Measurements from ENCODE around the gene WIZ.

The WIZ gene

GRCh38 chr19:15463861-15464371 lies 14.2 kb upstream of the WIZ start:
- Histone ChIP-seq H2BK5ac (ENCODE audit: low read depth, low read length, poor library complexity, severe bottlenecking) (no peak overlapping the region), H3K4me3 (ENCODE audit: insufficient read depth in 1 of 2, low read depth in 1 of 2, low read length in 2 of 2) (no peak overlapping the region), H2AK5ac (ENCODE audit: low read length, severe bottlenecking) (no peak overlapping the region), H3K4ac (ENCODE audit: low read depth in 1 of 2, low read length in 2 of 2) (no peak overlapping the region), H4K91ac (ENCODE audit: low read length) (no peak overlapping the region), H3K4me2 (ENCODE audit: low read length, poor library complexity, severe bottlenecking) (no peak overlapping the region), H2BK120ac (ENCODE audit: low read depth, low read length) (no peak overlapping the region), H4K8ac (ENCODE audit: low read length) (no peak overlapping the region), H3K9ac (ENCODE audit: low read length) (no peak overlapping the region), H2AFZ (ENCODE audit: low read depth, low read length) (no peak overlapping the region), H3K27ac (ENCODE audit: low read length, poor library complexity, severe bottlenecking) (no peak overlapping the region), H3K27me3 (ENCODE audit: control insufficient read depth in 1 of 2, insufficient read depth in 1 of 2, low read length in 2 of 2) (peaks cover 10 to 52% of the 10 kb centered on the region in 2 experiments), H3K79me1 (replicated peaks; ENCODE audit: low read length, poor library complexity, severe bottlenecking) (no peaks in the 10 kb centered on the region), H3K9me3 (ENCODE audit: control insufficient read depth, low read length) (no peaks in the 10 kb centered on the region), H2BK12ac (ENCODE audit: low read length in 2 of 2) (no peak overlapping the region), H3K18ac (ENCODE audit: low read depth in 1 of 2, low read length in 2 of 2) (no peak overlapping the region), H3K36me3 (ENCODE audit: control insufficient read depth in 1 of 2, insufficient read depth in 2 of 2, low read depth in 1 of 2, low read length in 2 of 2) (no peaks in the 10 kb centered on the region), H2BK15ac (ENCODE audit: low read depth, poor library complexity, severe bottlenecking) (no peak overlapping the region), H3K4me1 (ENCODE audit: control insufficient read depth, insufficient read depth, low read depth, low read length) (no peaks in the 10 kb centered on the region), H3K23ac (ENCODE audit: low read length in 2 of 2) (no peak overlapping the region), H3K14ac (ENCODE audit: low read length in 2 of 2) (no peak overlapping the region)
- 75% methylated on average over 16 of the region's 25 CpGs for WGBS
- DNase-seq, result no peak

- H3K18ac ChIP-seq (ENCODE audit: low read depth in 1 of 2, low read length in 2 of 2), result no peak overlapping the region
- H3K14ac ChIP-seq (ENCODE audit: low read length in 2 of 2), result no peak overlapping the region
- H4K8ac ChIP-seq (ENCODE audit: low read length), result no peak overlapping the region
- no peak overlapping the region for H3K4me3 ChIP-seq (ENCODE audit: insufficient read depth in 1 of 2, low read depth in 1 of 2, low read length in 2 of 2)
- no peak overlapping the region for H2BK5ac ChIP-seq (ENCODE audit: low read depth, low read length, poor library complexity, severe bottlenecking)
- H2AFZ ChIP-seq (ENCODE audit: low read depth, low read length), result no peak overlapping the region
- no peak overlapping the region for H3K4me2 ChIP-seq (ENCODE audit: low read length, poor library complexity, severe bottlenecking)
- no peaks in the 10 kb centered on the region for H3K36me3 ChIP-seq (ENCODE audit: control insufficient read depth in 1 of 2, insufficient read depth in 2 of 2, low read depth in 1 of 2, low read length in 2 of 2)
- H2BK12ac ChIP-seq (ENCODE audit: low read length in 2 of 2), result no peak overlapping the region
- H2BK15ac ChIP-seq (ENCODE audit: low read depth, poor library complexity, severe bottlenecking), result no peak overlapping the region
- no peak overlapping the region for H2AK5ac ChIP-seq (ENCODE audit: low read length, severe bottlenecking)
- H3K27ac ChIP-seq (ENCODE audit: low read length, poor library complexity, severe bottlenecking), result no peak overlapping the region
- peaks cover 24 to 62% of the 10 kb centered on the region in 2 experiments for H3K27me3 ChIP-seq (ENCODE audit: control insufficient read depth in 1 of 2, insufficient read depth in 1 of 2, low read length in 2 of 2)
- no peak overlapping the region for H2BK120ac ChIP-seq (ENCODE audit: low read depth, low read length)
- H3K4me1 ChIP-seq (ENCODE audit: control insufficient read depth, insufficient read depth, low read depth, low read length), result peaks cover 8% of the 10 kb centered on the region
- H3K23ac ChIP-seq (ENCODE audit: low read length in 2 of 2), result no peak overlapping the region
- no peak overlapping the region for H4K91ac ChIP-seq (ENCODE audit: low read length)
- 81% methylated on average over 2 of the region's 2 CpGs for WGBS
- no peak overlapping the region for H3K9ac ChIP-seq (ENCODE audit: low read length)
- no peaks in the 10 kb centered on the region for H3K9me3 ChIP-seq (ENCODE audit: control insufficient read depth, low read length)
- H3K4ac ChIP-seq (ENCODE audit: low read depth in 1 of 2, low read length in 2 of 2), result no peak overlapping the region
- no peak for DNase-seq
- no peaks in the 10 kb centered on the region for H3K79me1 ChIP-seq (replicated peaks; ENCODE audit: low read length, poor library complexity, severe bottlenecking)
These were observed 11.9 kb upstream of the WIZ start for GRCh38 chr19:15461694-15462093.

GRCh38 chr19:15457701-15458484 lies 8.1 kb upstream of the WIZ start:
- 49% methylated on average over 38 of the region's 54 CpGs for WGBS

GRCh38 chr19:15456871-15457700 lies 7.3 kb upstream of the WIZ start:
- Histone ChIP-seq H3K27me3 (ENCODE audit: control insufficient read depth in 1 of 2, insufficient read depth in 1 of 2, low read length in 2 of 2) (peaks cover 45 to 81% of the 10 kb centered on the region in 2 experiments), H4K91ac (ENCODE audit: low read length) (no peak overlapping the region), H3K9ac (ENCODE audit: low read length) (no peak overlapping the region), H3K4me1 (ENCODE audit: control insufficient read depth, insufficient read depth, low read depth, low read length) (peaks cover 19% of the 10 kb centered on the region), H2BK12ac (ENCODE audit: low read length in 2 of 2) (no peak overlapping the region), H3K4me2 (ENCODE audit: low read length, poor library complexity, severe bottlenecking) (no peak overlapping the region), H3K23ac (ENCODE audit: low read length in 2 of 2) (no peak overlapping the region), H2AK5ac (ENCODE audit: low read length, severe bottlenecking) (no peak overlapping the region), H2AFZ (ENCODE audit: low read depth, low read length) (no peak overlapping the region), H2BK5ac (ENCODE audit: low read depth, low read length, poor library complexity, severe bottlenecking) (no peak overlapping the region), H3K79me1 (replicated peaks; ENCODE audit: low read length, poor library complexity, severe bottlenecking) (no peaks in the 10 kb centered on the region), H3K14ac (ENCODE audit: low read length in 2 of 2) (no peak overlapping the region), H3K4me3 (ENCODE audit: insufficient read depth in 1 of 2, low read depth in 1 of 2, low read length in 2 of 2) (peak overlapping the region in 1 of 2 experiments; percentile 25), H2BK15ac (ENCODE audit: low read depth, poor library complexity, severe bottlenecking) (no peak overlapping the region), H4K8ac (ENCODE audit: low read length) (no peak overlapping the region), H3K18ac (ENCODE audit: low read depth in 1 of 2, low read length in 2 of 2) (no peak overlapping the region), H3K36me3 (ENCODE audit: control insufficient read depth in 1 of 2, insufficient read depth in 2 of 2, low read depth in 1 of 2, low read length in 2 of 2) (no peaks in the 10 kb centered on the region), H3K4ac (ENCODE audit: low read depth in 1 of 2, low read length in 2 of 2) (no peak overlapping the region), H2BK120ac (ENCODE audit: low read depth, low read length) (no peak overlapping the region), H3K27ac (ENCODE audit: low read length, poor library complexity, severe bottlenecking) (no peak overlapping the region), H3K9me3 (ENCODE audit: control insufficient read depth, low read length) (no peaks in the 10 kb centered on the region)
- 4% methylated on average over 63 of the region's 86 CpGs for WGBS
- no peak for DNase-seq

More at GRCh38 chr19:15457701-15458484, 8.1 kb upstream of the WIZ start:
- Histone ChIP-seq H3K36me3 (ENCODE audit: control insufficient read depth in 1 of 2, insufficient read depth in 2 of 2, low read depth in 1 of 2, low read length in 2 of 2) (no peaks in the 10 kb centered on the region), H3K9me3 (ENCODE audit: control insufficient read depth, low read length) (no peaks in the 10 kb centered on the region), H3K27me3 (ENCODE audit: control insufficient read depth in 1 of 2, insufficient read depth in 1 of 2, low read length in 2 of 2) (peaks cover 45 to 81% of the 10 kb centered on the region in 2 experiments), H3K4ac (ENCODE audit: low read depth in 1 of 2, low read length in 2 of 2) (no peak overlapping the region), H3K9ac (ENCODE audit: low read length) (no peak overlapping the region), H3K27ac (ENCODE audit: low read length, poor library complexity, severe bottlenecking) (no peak overlapping the region), H3K4me2 (ENCODE audit: low read length, poor library complexity, severe bottlenecking) (no peak overlapping the region), H3K79me1 (replicated peaks; ENCODE audit: low read length, poor library complexity, severe bottlenecking) (no peaks in the 10 kb centered on the region), H2AK5ac (ENCODE audit: low read length, severe bottlenecking) (no peak overlapping the region), H3K4me1 (ENCODE audit: control insufficient read depth, insufficient read depth, low read depth, low read length) (peaks cover 15% of the 10 kb centered on the region), H2AFZ (ENCODE audit: low read depth, low read length) (no peak overlapping the region), H2BK12ac (ENCODE audit: low read length in 2 of 2) (no peak overlapping the region), H2BK120ac (ENCODE audit: low read depth, low read length) (no peak overlapping the region), H3K23ac (ENCODE audit: low read length in 2 of 2) (no peak overlapping the region), H4K8ac (ENCODE audit: low read length) (no peak overlapping the region), H3K14ac (ENCODE audit: low read length in 2 of 2) (no peak overlapping the region), H4K91ac (ENCODE audit: low read length) (no peak overlapping the region), H3K4me3 (ENCODE audit: insufficient read depth in 1 of 2, low read depth in 1 of 2, low read length in 2 of 2) (no peak overlapping the region), H2BK15ac (ENCODE audit: low read depth, poor library complexity, severe bottlenecking) (no peak overlapping the region), H3K18ac (ENCODE audit: low read depth in 1 of 2, low read length in 2 of 2) (no peak overlapping the region), H2BK5ac (ENCODE audit: low read depth, low read length, poor library complexity, severe bottlenecking) (no peak overlapping the region)
- DNase-seq, result no peak
